ENCODE measurements around the gene EML3.

DNA sequence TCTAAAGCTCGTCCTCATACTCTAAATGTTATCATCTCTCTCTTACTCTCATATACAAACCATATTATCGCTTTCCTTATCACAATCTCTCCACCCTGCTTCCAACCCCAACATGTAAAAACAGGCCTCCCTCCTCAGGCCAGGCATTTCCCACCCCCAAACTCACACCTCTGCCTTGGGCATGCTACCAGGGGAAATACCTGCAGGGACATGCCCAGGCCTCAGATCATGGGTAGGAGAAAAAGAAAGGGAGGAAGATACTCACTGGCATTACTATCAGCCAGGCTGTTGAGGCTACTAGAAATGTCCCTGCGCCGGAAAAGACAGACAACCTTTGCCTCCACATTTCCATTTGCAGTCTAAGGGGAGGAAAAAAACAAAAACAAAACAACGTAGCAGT is 12.7 kb downstream of the EML3 start:
- no peak for TF ChIP-seq POLR2A (IDR thresholded peaks at IDR 0.05)
- TF ChIP-seq, protein P1, sequence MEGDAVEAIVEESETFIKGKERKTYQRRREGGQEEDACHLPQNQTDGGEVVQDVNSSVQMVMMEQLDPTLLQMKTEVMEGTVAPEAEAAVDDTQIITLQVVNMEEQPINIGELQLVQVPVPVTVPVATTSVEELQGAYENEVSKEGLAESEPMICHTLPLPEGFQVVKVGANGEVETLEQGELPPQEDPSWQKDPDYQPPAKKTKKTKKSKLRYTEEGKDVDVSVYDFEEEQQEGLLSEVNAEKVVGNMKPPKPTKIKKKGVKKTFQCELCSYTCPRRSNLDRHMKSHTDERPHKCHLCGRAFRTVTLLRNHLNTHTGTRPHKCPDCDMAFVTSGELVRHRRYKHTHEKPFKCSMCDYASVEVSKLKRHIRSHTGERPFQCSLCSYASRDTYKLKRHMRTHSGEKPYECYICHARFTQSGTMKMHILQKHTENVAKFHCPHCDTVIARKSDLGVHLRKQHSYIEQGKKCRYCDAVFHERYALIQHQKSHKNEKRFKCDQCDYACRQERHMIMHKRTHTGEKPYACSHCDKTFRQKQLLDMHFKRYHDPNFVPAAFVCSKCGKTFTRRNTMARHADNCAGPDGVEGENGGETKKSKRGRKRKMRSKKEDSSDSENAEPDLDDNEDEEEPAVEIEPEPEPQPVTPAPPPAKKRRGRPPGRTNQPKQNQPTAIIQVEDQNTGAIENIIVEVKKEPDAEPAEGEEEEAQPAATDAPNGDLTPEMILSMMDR (IDR thresholded peaks at IDR 0.05) = no peak

Data from lower leg skin (tissue), 3 donors.